CD4-positive, alpha-beta memory T cell (primary cell): ENCODE data around the gene DDX23. TPM values are rescaled to one million over a fixed set of nuclear protein-coding genes. Genes with fewer than 3 reads are reported as not detected.

Source experiments
- CTCF ChIA-PET: fragments of 350-600 bp; sonication (Branson Sonifier 250); formaldehyde crosslinking; loops from one replicate; lab custom pipeline; 2021; ENCODE audit warnings: inconsistent platforms; ENCODE audit not compliant: partially characterized antibody; lab: Charles Lee
- POLR2A ChIA-PET: fragments of 350-600 bp; sonication (Branson Sonifier 250); formaldehyde crosslinking; loops from one replicate; lab custom pipeline; 2021; ENCODE audit not compliant: partially characterized antibody; lab: Charles Lee
- DNase-seq, 5 donors: peaks; one replicate each; pipeline versions ENCODE4 v3.0.0 to v3.0.0-alpha.2; 2020 to 2022; ENCODE audit warnings: mixed read lengths in 1 of 5
- H3K27ac ChIP-seq: one replicate; pipeline ENCODE4 v1.7.0; 2013; ENCODE audit warnings: low read depth, low read length
- H3K27me3 ChIP-seq: 2 replicates; pipeline ENCODE4 v1.7.0; 2013; ENCODE audit warnings: mild to moderate bottlenecking, low read length, moderate library complexity; ENCODE audit not compliant: insufficient read depth
- H3K36me3 ChIP-seq: 2 replicates; pipeline ENCODE4 v1.7.0; 2013; ENCODE audit warnings: mild to moderate bottlenecking, low read length, moderate library complexity; ENCODE audit not compliant: insufficient read depth
- H3K4me1 ChIP-seq: 2 replicates; pipeline ENCODE4 v1.7.0; 2013; ENCODE audit warnings: mild to moderate bottlenecking, low read length, moderate library complexity; ENCODE audit not compliant: insufficient read depth
- H3K4me3 ChIP-seq, 2 donors: one replicate each; pipeline ENCODE4 v1.7.0; 2013; ENCODE audit warnings: low read length in 2 of 2, mild to moderate bottlenecking in 1 of 2
- H3K9me3 ChIP-seq, 2 donors: one replicate each; pipeline ENCODE4 v1.7.0; 2013; ENCODE audit warnings: low read length in 2 of 2, control low read depth in 1 of 2; ENCODE audit not compliant: control insufficient read depth in 1 of 2
- H3K27ac Mint-ChIP-seq, 7 donors: one replicate each; pipeline ENCODE4 v1.8.0; 2020 to 2021; ENCODE audit warnings: mixed read lengths in 7 of 7, mild to moderate bottlenecking in 6 of 7, inconsistent platforms in 3 of 7, moderate library complexity in 3 of 7
- H3K27me3 Mint-ChIP-seq, 2 donors: one replicate each; pipeline ENCODE4 v1.8.0; 2020 to 2021; ENCODE audit warnings: mixed read lengths in 2 of 2
- H3K36me3 Mint-ChIP-seq, 2 donors: one replicate each; pipeline ENCODE4 v1.8.0; 2020 to 2021; ENCODE audit warnings: mixed read lengths in 2 of 2, inconsistent platforms in 1 of 2, mild to moderate bottlenecking in 1 of 2
- H3K4me1 Mint-ChIP-seq, 4 donors: one replicate each; pipeline ENCODE4 v1.8.0; 2020 to 2021; ENCODE audit warnings: mixed read lengths in 4 of 4, mild to moderate bottlenecking in 1 of 4
- H3K4me3 Mint-ChIP-seq, 8 donors: one replicate each; pipeline ENCODE4 v1.8.0; 2020 to 2021; ENCODE audit warnings: mixed read lengths in 8 of 8, mild to moderate bottlenecking in 7 of 8, moderate library complexity in 6 of 8, inconsistent platforms in 3 of 8
- H3K9me3 Mint-ChIP-seq, 8 donors: one replicate each; pipeline ENCODE4 v1.8.0; 2020 to 2021; ENCODE audit warnings: mixed read lengths in 8 of 8, mild to moderate bottlenecking in 5 of 8, inconsistent platforms in 3 of 8, moderate library complexity in 1 of 8
- intact Hi-C: fragments of 100-400 bp; cut with micrococcal nuclease; formaldehyde crosslinking; loops from one replicate; pipeline ENCODE4 v1.15.1; 2023
- polyA plus RNA-seq, 2 donors: library from polyadenylated mRNA; unstranded; fragments of 300-500 nt; fragmentation: Illumina TruSeq; gene quantifications; one replicate each; pipeline ENCODE4 v1.2.3, GENCODE V29; 2021
- total RNA-seq, 2 experiments: library from RNA; stranded (reverse); gene quantifications; one replicate each; pipeline ENCODE4 v1.2.3, GENCODE V29; 2021

DDX23 gene
- total and polyA plus RNA-seq, 4 experiments from 2014 or later, result 14.3 to 158 (median 106) TPM

GRCh38 chr12:48779869-48780268 is 72.1 kb downstream of the DDX23 start:
- Histone ChIP-seq H3K36me3 (no peaks in the 10 kb centered on the region), H3K4me1 (no peaks in the 10 kb centered on the region), H3K4me3 (no peak overlapping the region), H3K27ac (no peak overlapping the region), H3K9me3 (no peaks in the 10 kb centered on the region), H3K27me3 (no peaks in the 10 kb centered on the region)
- no peak overlapping the region for H3K4me3 Mint-ChIP-seq
- H3K27ac Mint-ChIP-seq, result no peak overlapping the region
- ChIA-PET POLR2A (no interaction called here), CTCF (interaction anchor here (1.2 to 3.1 kb wide), 2 partner anchors 15 to 27 kb away, joined by 7 to 22 read pairs; no protein-coding TSS in a partner anchor)
- intact Hi-C loops, result no loop called here
- no peaks in the 10 kb centered on the region for H3K9me3 Mint-ChIP-seq
- H3K36me3 Mint-ChIP-seq, result no peaks in the 10 kb centered on the region
- DNase-seq, result no peak
- H3K4me1 Mint-ChIP-seq, result no peaks in the 10 kb centered on the region
- peaks cover 0 to 11% of the 10 kb centered on the region in 2 donors for H3K27me3 Mint-ChIP-seq

Other genes starting within 250 kb of the DDX23 start
- gene KANSL2, start 169.9 kb downstream of the DDX23 start, total RNA-seq, result 10 to 100 TPM; 64.4 to 66.8 TPM
- 10 to 100 TPM; 32.7 to 47.4 TPM for gene KANSL2, start 169.9 kb downstream of the DDX23 start, polyA plus RNA-seq
- gene CCNT1, start 135.5 kb downstream of the DDX23 start, total RNA-seq, result 10 to 100 TPM; 67.0 to 69.5 TPM
- 10 to 100 TPM in 1 of 2 donors, 1 to 10 TPM in 1; 5.8 to 14.0 TPM for gene CCNT1, start 135.5 kb downstream of the DDX23 start, polyA plus RNA-seq
- not detected for gene ADCY6, start 63.1 kb downstream of the DDX23 start, total RNA-seq
- not detected for gene ADCY6, start 63.1 kb downstream of the DDX23 start, polyA plus RNA-seq
- 10 to 100 TPM; 17.2 to 17.9 TPM for gene CACNB3, start 33.7 kb downstream of the DDX23 start, total RNA-seq
- gene CACNB3, start 33.7 kb downstream of the DDX23 start, polyA plus RNA-seq, result 1 to 10 TPM; 1.5 to 4.0 TPM
- 1 to 10 TPM in 1 of 2 experiments, under 1 TPM in 1; 0.89 to 1.4 TPM for gene RND1, start 13.7 kb upstream of the DDX23 start, total RNA-seq
- 1 to 10 TPM in 1 of 2 donors, under 1 TPM in 1; 0.85 to 2.6 TPM for gene RND1, start 13.7 kb upstream of the DDX23 start, polyA plus RNA-seq
- gene FKBP11, start 73.3 kb upstream of the DDX23 start, total RNA-seq, result 10 to 100 TPM; 77.7 to 81.1 TPM
- 100 to 1,000 TPM; 212 to 238 TPM for gene FKBP11, start 73.3 kb upstream of the DDX23 start, polyA plus RNA-seq
- gene ARF3, start 105.3 kb upstream of the DDX23 start, total RNA-seq, result 10 to 100 TPM; 69.8 to 77.5 TPM
- 10 to 100 TPM; 22.6 to 31.2 TPM for gene ARF3, start 105.3 kb upstream of the DDX23 start, polyA plus RNA-seq
- 10 to 100 TPM; 12.9 to 13.0 TPM for gene WNT10B, start 119.6 kb upstream of the DDX23 start, total RNA-seq
- under 1 TPM; 0.56 to 0.72 TPM for gene WNT10B, start 119.6 kb upstream of the DDX23 start, polyA plus RNA-seq
- 1 to 10 TPM; 1.8 to 2.8 TPM for gene WNT1, start 126.2 kb upstream of the DDX23 start, total RNA-seq
- 1 to 10 TPM in 1 of 2 donors, under 1 TPM in 1; 0.55 to 1.1 TPM for gene WNT1, start 126.2 kb upstream of the DDX23 start, polyA plus RNA-seq
- gene DDN, start 147.2 kb upstream of the DDX23 start, total RNA-seq, result not detected
- not detected for gene DDN, start 147.2 kb upstream of the DDX23 start, polyA plus RNA-seq
- gene PRKAG1, start 166.6 kb upstream of the DDX23 start, total RNA-seq, result 10 to 100 TPM; 48.9 to 53.7 TPM
- 10 to 100 TPM; 47.8 to 50.3 TPM for gene PRKAG1, start 166.6 kb upstream of the DDX23 start, polyA plus RNA-seq
- 100 to 1,000 TPM; 133 to 159 TPM for gene KMT2D, start 208.6 kb upstream of the DDX23 start, total RNA-seq
- 10 to 100 TPM in 1 of 2 donors, under 1 TPM in 1; 0.16 to 26.7 TPM for gene KMT2D, start 208.6 kb upstream of the DDX23 start, polyA plus RNA-seq
- 1 to 10 TPM; 2.7 to 2.9 TPM for gene RHEBL1, start 217.8 kb upstream of the DDX23 start, total RNA-seq
- 10 to 100 TPM in 1 of 2 donors, 1 to 10 TPM in 1; 9.2 to 10.5 TPM for gene RHEBL1, start 217.8 kb upstream of the DDX23 start, polyA plus RNA-seq
- under 1 TPM; 0.35 to 0.44 TPM for gene DHH, start 242.6 kb upstream of the DDX23 start, total RNA-seq
- not detected for gene DHH, start 242.6 kb upstream of the DDX23 start, polyA plus RNA-seq